OCI-LY1 (cell line): Measurements from ENCODE around the gene IL1RN.

Source experiments
- CTCF ChIP-seq: fragments of 200-600 bp; sonication (generic), shearing (Covaris generic); IDR thresholded peaks from 2 replicates; pipeline ENCODE4 v1.5.1; 2017; ENCODE audit warnings: mild to moderate bottlenecking, antibody characterized with exemption, low read length, moderate library complexity, mixed read lengths
- EZH2 ChIP-seq: fragments of 200-600 bp; sonication (generic), shearing (Covaris generic); IDR thresholded peaks from 2 replicates; pipeline ENCODE4 v1.8.0; 2017; ENCODE audit warnings: borderline replicate concordance, mixed run types, mild to moderate bottlenecking, antibody characterized with exemption, low read length, moderate library complexity, mixed read lengths

- TF ChIP-seq CTCF (no peak), EZH2 (no peak)
Measured at GRCh38 chr2:113179446-113180045, 52.1 kb downstream of the IL1RN start.
